Bone marrow (tissue), 2 donors: ENCODE measurements around the gene PTPN7.
"Not testable (repeated sequence)": the region's sequence is repeated elsewhere in the genome, so short reads cannot be mapped to it uniquely, and the experiment has no call there.

Experiments used
- DNase-seq, 2 donors: peaks; one replicate each; lab custom pipeline; 2025; lab: John Stamatoyannopoulos, UW

Gene PTPN7

GRCh38 chr1:202130816-202131522 is 29.4 kb downstream of the PTPN7 start:
- no peak for DNase-seq

- no peak for DNase-seq
Measured at GRCh38 chr1:202130297-202130721, 30.1 kb downstream of the PTPN7 start.

- DNase-seq, result no peak
Measured at GRCh38 chr1:202129453-202130296, 30.7 kb downstream of the PTPN7 start.

GRCh38 chr1:202127836-202128622 is 32.4 kb downstream of the PTPN7 start:
- no peak for DNase-seq

GRCh38 chr1:202127061-202127460 is 33.3 kb downstream of the PTPN7 start:
- no peak for DNase-seq

- DNase-seq, result peak in 1 of 2 donors; percentile 37
Measured at GRCh38 chr1:202126426-202126825, 34.0 kb downstream of the PTPN7 start.

GRCh38 chr1:202125611-202126010 is 34.8 kb downstream of the PTPN7 start:
- DNase-seq, result no peak

GRCh38 chr1:202124142-202124541 is 36.3 kb downstream of the PTPN7 start:
- DNase-seq, result no peak

- no peak for DNase-seq
Measured at GRCh38 chr1:202123336-202123813, 37.0 kb downstream of the PTPN7 start.

- DNase-seq, result no peak
Measured at GRCh38 chr1:202122639-202123335, 37.6 kb downstream of the PTPN7 start, which contains the start of gene GPR37L1. Gene GPR37L1 (plus strand): TSS chr1:202122917. CDS start chr1:202122964, 47 bp downstream.

- no peak for DNase-seq
Measured at GRCh38 chr1:202121006-202121405, 39.4 kb downstream of the PTPN7 start.

- DNase-seq, result no peak
Measured at GRCh38 chr1:202117898-202118371, 42.5 kb downstream of the PTPN7 start.

GRCh38 chr1:202116287-202116686 is 44.1 kb downstream of the PTPN7 start:
- DNase-seq, result no peak

GRCh38 chr1:202113690-202114300 is 46.6 kb downstream of the PTPN7 start:
- no peak for DNase-seq

GRCh38 chr1:202112859-202113689 is 47.3 kb downstream of the PTPN7 start:
- DNase-seq, result no peak

GRCh38 chr1:202111589-202111988 is 48.8 kb downstream of the PTPN7 start:
- DNase-seq, result not testable (repeated sequence)

- DNase-seq, result no peak
Measured at GRCh38 chr1:202110977-202111376, 49.4 kb downstream of the PTPN7 start.

- no peak for DNase-seq
Measured at GRCh38 chr1:202107801-202108731, 52.3 kb downstream of the PTPN7 start.

- DNase-seq, result no peak
Measured at GRCh38 chr1:202107321-202107761, 53.1 kb downstream of the PTPN7 start.
